Thoracic aorta (tissue), 2 donors: ENCODE data around the gene SEMA3G. TPM values are rescaled to one million over a fixed set of nuclear protein-coding genes. Genes with fewer than 3 reads are reported as not detected.

ENCODE experiments used
- ATAC-seq: fragments of 150-250 bp; one replicate; pipeline ENCODE4 v1.8.0; 2017; ENCODE audit warnings: low read depth; ENCODE audit not compliant: insufficient number of reproducible peaks, low FRiP score
- DNase-seq: peaks from one replicate; pipeline ENCODE4 v3.0.0-alpha.2; 2020; ENCODE audit warnings: low spot score
- H3K27ac ChIP-seq, 2 donors: fragments of 200-600 bp; sonication (generic); 1 replicate in 1 of 2; 2 replicates in 1 of 2; pipeline ENCODE4 v1.5.1; 2016; ENCODE audit warnings: mild to moderate bottlenecking in 2 of 2, moderate library complexity in 2 of 2
- H3K27me3 ChIP-seq: fragments of 200-600 bp; sonication (generic); replicated peaks from 2 replicates; pipeline ENCODE4 v1.6.0; 2016; ENCODE audit warnings: mild to moderate bottlenecking; ENCODE audit not compliant: insufficient read depth
- H3K36me3 ChIP-seq: fragments of 200-600 bp; sonication (generic); one replicate; pipeline ENCODE4 v1.5.1; 2016
- H3K4me1 ChIP-seq, 2 donors: fragments of 200-600 bp; sonication (generic); 1 replicate in 1 of 2; 2 replicates in 1 of 2; pipeline versions ENCODE4 v1.5.1 to v1.6.0; 2016; ENCODE audit warnings: low read depth in 2 of 2, mild to moderate bottlenecking in 1 of 2; ENCODE audit not compliant: control insufficient read depth in 1 of 2
- H3K4me3 ChIP-seq: fragments of 200-600 bp; sonication (generic); 2 replicates; pipeline ENCODE4 v1.5.1; 2016; ENCODE audit warnings: mild to moderate bottlenecking
- H3K9me3 ChIP-seq: fragments of 200-600 bp; sonication (generic); 2 replicates; pipeline ENCODE4 v1.5.1; 2016
- CTCF ChIP-seq: fragments of 200-600 bp; sonication (generic); IDR thresholded peaks from one replicate; pipeline ENCODE4 v1.5.1; 2019; ENCODE audit warnings: antibody characterized with exemption
- total RNA-seq, 2 donors: library from RNA; depleted of rRNA; stranded (reverse); fragments of >200 nt; gene quantifications; one replicate each; pipeline versions ENCODE4 v1.1.0 to v1.2.3, GENCODE V29; 2016

The SEMA3G gene
- total RNA-seq, 2 donors from 2014 or later = 16.8 to 18.1 TPM

GRCh38 chr3:52437326-52438103, 7.4 kb downstream of the SEMA3G start:
- Histone ChIP-seq H3K27ac (no peak overlapping the region), H3K27me3 (no peaks in the 10 kb centered on the region), H3K4me3 (no peak overlapping the region), H3K36me3 (no peaks in the 10 kb centered on the region), H3K9me3 (no peaks in the 10 kb centered on the region), H3K4me1 (no peaks in the 10 kb centered on the region)
- no peak for TF ChIP-seq CTCF
- ATAC-seq = no peak
- DNase-seq = no peak

DNA sequence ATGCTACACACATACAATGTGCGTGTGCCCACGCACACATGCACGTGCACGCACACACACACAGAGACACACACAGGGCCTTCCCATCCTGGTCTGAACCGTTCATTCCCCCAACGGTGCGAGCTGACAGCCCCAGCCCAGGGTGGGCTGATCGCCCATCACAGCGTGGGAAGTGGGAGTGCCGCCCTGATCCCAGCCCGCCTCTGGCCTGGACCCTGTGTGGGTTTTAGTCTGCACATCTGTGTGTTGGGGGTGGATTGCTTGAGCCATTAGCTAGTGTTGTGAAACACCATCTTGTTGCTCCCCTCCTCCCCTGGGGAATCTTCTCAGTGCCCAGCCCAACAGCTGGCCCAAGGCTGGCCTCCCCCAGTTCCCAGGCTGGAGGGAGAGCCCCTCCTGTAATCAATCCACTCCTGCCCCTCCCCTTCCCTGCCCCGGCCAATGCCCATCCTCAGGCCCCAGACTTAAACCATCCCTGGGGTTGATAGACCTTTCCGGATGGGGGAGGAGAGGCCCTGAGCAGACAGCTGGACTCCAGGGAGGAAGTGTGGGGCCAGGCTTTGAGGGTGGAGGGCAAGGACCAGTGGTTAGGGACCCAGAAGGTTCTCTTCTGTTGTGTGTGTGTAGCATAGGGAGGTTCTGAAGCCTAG, 8.3 kb downstream of the SEMA3G start:
- no peak for TF ChIP-seq CTCF
- no peaks in the 10 kb centered on the region for H3K36me3 ChIP-seq
- H3K4me3 ChIP-seq = no peak overlapping the region
- no peaks in the 10 kb centered on the region for H3K27me3 ChIP-seq
- DNase-seq (no peak), ATAC-seq (no peak)
- H3K27ac ChIP-seq = no peak overlapping the region
- H3K4me1 ChIP-seq = no peaks in the 10 kb centered on the region
- no peaks in the 10 kb centered on the region for H3K9me3 ChIP-seq

GRCh38 chr3:52435246-52436101, 9.4 kb downstream of the SEMA3G start:
- TF ChIP-seq CTCF = no peak
- H3K4me1 ChIP-seq = no peaks in the 10 kb centered on the region
- no peak overlapping the region for H3K4me3 ChIP-seq
- ATAC-seq (no peak), DNase-seq (no peak)
- no peaks in the 10 kb centered on the region for H3K36me3 ChIP-seq
- H3K27me3 ChIP-seq = no peaks in the 10 kb centered on the region
- H3K27ac ChIP-seq = no peak overlapping the region
- H3K9me3 ChIP-seq = no peaks in the 10 kb centered on the region

GRCh38 chr3:52434491-52435115, 10.3 kb downstream of the SEMA3G start:
- no peaks in the 10 kb centered on the region for H3K4me1 ChIP-seq
- ATAC-seq (no peak), DNase-seq (no peak)
- H3K4me3 ChIP-seq = no peak overlapping the region
- no peak overlapping the region for H3K27ac ChIP-seq
- H3K9me3 ChIP-seq = no peaks in the 10 kb centered on the region
- no peak for TF ChIP-seq CTCF
- no peaks in the 10 kb centered on the region for H3K36me3 ChIP-seq
- no peaks in the 10 kb centered on the region for H3K27me3 ChIP-seq
